Lower leg skin (tissue), 4 donors: ENCODE data around the gene CSRP1. TPM values are rescaled to one million over a fixed set of nuclear protein-coding genes. Genes with fewer than 3 reads are reported as not detected.

Experiments
- DNase-seq, 2 donors: peaks; one replicate each; pipeline ENCODE4 v3.0.0-alpha.2; 2019; ENCODE audit warnings: low spot score in 2 of 2
- H3K4me3 ChIP-seq: fragments of 200-600 bp; sonication (generic); 2 replicates; pipeline ENCODE4 v1.5.1; 2017; ENCODE audit warnings: mild to moderate bottlenecking, low read depth; ENCODE audit not compliant: poor library complexity, severe bottlenecking
- CTCF ChIP-seq, 3 donors: fragments of 450-650 bp; IDR thresholded peaks; one replicate each; pipeline ENCODE4 v1.5.1; 2016; ENCODE audit warnings: antibody characterized with exemption in 3 of 3, mild to moderate bottlenecking in 3 of 3, moderate library complexity in 2 of 3
- POLR2A ChIP-seq, 2 donors: fragments of 450-650 bp; IDR thresholded peaks; one replicate each; pipeline ENCODE4 v1.6.1; 2016 to 2017; ENCODE audit warnings: antibody characterized with exemption in 2 of 2, mild to moderate bottlenecking in 1 of 2, moderate library complexity in 1 of 2
- WGBS, 2 donors: methylation state at CpG; one replicate each; pipeline ENCODE4 v1.1.5; 2018; 5-methylcytosine and 5-hydroxymethylcytosine counted together
- intact Hi-C: fragments of 100-400 bp; cut with DNase I; formaldehyde crosslinking; loops from one replicate; pipeline ENCODE4 v1.15.0; 2023; ENCODE audit warnings: low total_unique reads
- total RNA-seq, 4 donors: library from RNA; depleted of rRNA; stranded (reverse); fragments of >200 nt; gene quantifications; one replicate each; pipeline ENCODE4 v1.1.0, GENCODE V29; 2016

CSRP1 gene
- total RNA-seq = 100 to 1,000 TPM; 310 to 627 (median 401) TPM

GRCh38 chr1:201506557-201507359, at the start of gene CSRP1:
TSS of gene CSRP1 (minus strand) at chr1:201507123. CDS start at chr1:201496303, 10,820 bp downstream.
- peak in 1 of 2 donors; percentile 57 for TF ChIP-seq POLR2A (IDR thresholded peaks at IDR 0.05)
- TF ChIP-seq CTCF (IDR thresholded peaks at IDR 0.05) = no peak
- DNase-seq = peak; percentile 76 to 96
- WGBS, 2 donors = 0 to 1% methylated on average over 44 to 61 of the region's 71 CpGs
- intact Hi-C loops = no loop called here
- peak within 1 kb of the TSS; percentile 64 for H3K4me3 ChIP-seq

DNA sequence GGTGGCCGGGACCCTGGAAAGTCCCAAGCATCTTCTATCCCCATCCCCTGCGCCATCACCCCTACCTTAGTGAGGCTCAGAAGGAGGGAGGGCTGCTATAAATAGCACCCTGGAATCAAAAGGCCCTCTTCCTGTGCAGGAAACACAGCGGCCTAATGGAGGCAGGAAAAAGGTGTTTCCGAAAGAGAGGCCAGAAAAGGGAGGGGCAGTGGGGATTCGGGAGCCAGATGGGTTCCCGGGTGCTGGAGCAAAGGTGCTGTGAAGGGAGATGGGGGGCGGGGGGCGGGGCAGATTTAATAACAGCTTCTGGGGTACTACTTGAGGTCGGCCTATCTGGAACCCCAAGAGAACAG, 48.6 kb upstream of the CSRP1 start:
- TF ChIP-seq CTCF (IDR thresholded peaks at IDR 0.05) (no peak), POLR2A (IDR thresholded peaks at IDR 0.05) (no peak)
- no peak overlapping the region for H3K4me3 ChIP-seq
- DNase-seq = peak in 1 of 2 donors; percentile 74
- intact Hi-C loops = loop anchor here (10.0 kb wide), 1 partner anchor 239 kb away; no protein-coding TSS in a partner anchor
- WGBS, 2 donors = 76 to 82% methylated on average over 9 of the region's 9 CpGs

DNA sequence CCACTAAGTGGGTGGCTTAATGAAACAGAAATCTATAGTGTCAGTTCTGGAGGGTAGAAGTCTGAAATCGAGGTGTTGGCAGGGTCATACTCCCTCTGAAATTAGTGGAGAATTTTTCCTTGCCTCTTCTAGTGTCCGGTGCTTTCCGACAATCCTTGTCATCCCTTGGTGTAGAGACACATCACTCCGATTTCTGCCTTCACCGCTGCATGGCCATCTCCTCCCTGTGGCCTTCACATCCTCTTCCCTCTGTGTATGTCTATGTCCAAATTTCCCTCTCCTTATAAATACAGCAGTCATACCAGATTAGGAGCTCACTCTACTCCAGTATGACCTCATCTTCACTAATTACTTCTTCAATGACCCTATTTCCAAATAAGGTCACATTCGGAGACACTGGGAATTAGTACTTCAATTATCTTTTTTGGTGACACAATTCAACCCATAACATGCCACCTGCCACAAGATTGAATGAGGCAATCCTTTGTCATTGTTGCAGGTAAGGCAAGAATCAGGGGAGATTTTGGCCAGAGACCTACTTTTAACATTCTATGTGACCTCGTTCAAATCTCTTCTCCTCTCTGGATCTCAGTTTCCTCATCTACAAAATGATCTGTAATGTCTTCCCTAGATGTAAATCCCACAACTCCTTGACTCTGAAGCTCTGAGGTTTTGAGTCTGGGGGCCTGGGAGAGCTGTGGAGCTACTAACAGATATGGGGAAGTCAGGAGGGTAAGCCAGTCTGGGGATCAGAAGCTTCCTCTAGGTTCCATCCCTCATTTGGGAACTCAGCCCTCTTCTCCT, 48.1 kb upstream of the CSRP1 start:
- TF ChIP-seq POLR2A (IDR thresholded peaks at IDR 0.05) = no peak
- no peak for TF ChIP-seq CTCF (IDR thresholded peaks at IDR 0.05)
- intact Hi-C loops = loop anchor here (10.0 kb wide), 1 partner anchor 240 kb away; no protein-coding TSS in a partner anchor
- DNase-seq = peak in 1 of 2 donors; percentile 53
- WGBS, 2 donors = 84 to 87% methylated on average over 7 of the region's 7 CpGs
- no peak overlapping the region for H3K4me3 ChIP-seq

GRCh38 chr1:201554190-201554600, 47.3 kb upstream of the CSRP1 start:
- no peak overlapping the region for H3K4me3 ChIP-seq
- peak in 1 of 2 donors; percentile 77 for DNase-seq
- TF ChIP-seq POLR2A (IDR thresholded peaks at IDR 0.05) = no peak
- no peak for TF ChIP-seq CTCF (IDR thresholded peaks at IDR 0.05)
- whole genome bisulfite sequencing, 2 donors = 57 to 72% methylated on average over 10 of the region's 10 CpGs
- intact Hi-C loops = loop anchor here (10.0 kb wide), 1 partner anchor 241 kb away; no protein-coding TSS in a partner anchor

- TF ChIP-seq POLR2A (IDR thresholded peaks at IDR 0.05) = no peak
- TF ChIP-seq CTCF (IDR thresholded peaks at IDR 0.05) = no peak
- no peak overlapping the region for H3K4me3 ChIP-seq
- WGBS, 2 donors = 62 to 64% methylated on average over 8 of the region's 8 CpGs
- intact Hi-C loops = loop anchor here (10.0 kb wide), 1 partner anchor 241 kb away; no protein-coding TSS in a partner anchor
- DNase-seq = peak in 1 of 2 donors; percentile 42
These were observed 46.7 kb upstream of the CSRP1 start for GRCh38 chr1:201553496-201554189.
